K562 (cell line): Measurements from ENCODE around the gene CARD11. TPM values are rescaled to one million over a fixed set of nuclear protein-coding genes. Genes with fewer than 3 reads are reported as not detected.

ENCODE experiments used
- ATAC-seq: fragments of 200-7000 bp; cut with Tn5 transposase; 3 replicates; pipeline ENCODE4 v1.9.1; 2020; ENCODE audit warnings: moderate library complexity
- BruUV-seq: library from RNA; stranded (reverse); fragments of 400-500 nt; replicated peaks from 2 replicates; lab custom pipeline; 2021; lab: Mats Ljungman, UMichigan
- CTCF ChIA-PET: fragments of 300-600 bp; formaldehyde crosslinking; extraction: SDS; loops from one replicate; lab custom pipeline; 2021; ENCODE audit warnings: low intra/inter-chr PET ratio; lab: Yijun Ruan, JAX
- POLR2A ChIA-PET: fragments of 300-600, 350-650 bp; sonication (Branson Sonifier 250); formaldehyde crosslinking; extraction: SDS; loops from one replicate; lab custom pipeline; 2021; ENCODE audit warnings: antibody characterized with exemption, inconsistent platforms; lab: Yijun Ruan, JAX
- DNase-seq, 4 experiments: peaks; one replicate each; pipeline versions ENCODE4 v3.0.0 to v3.0.0-alpha.2; 2011 to 2018; ENCODE audit warnings: low spot score in 3 of 4, mixed read lengths in 3 of 4; ENCODE audit errors: extremely low read depth in 1 of 4
- FAIRE-seq: peaks from 2 replicates; lab custom pipeline; 2011; peaks lifted over from hg19 to GRCh38; lab: Jason Lieb, UNC
- H2AFZ ChIP-seq: 2 replicates; pipeline ENCODE4 v1.6.0; 2011; ENCODE audit warnings: low read depth, low read length, control low read depth, inconsistent platforms
- H3K27ac ChIP-seq: fragments of 200-600 bp; 3 replicates; pipeline ENCODE4 v1.8.0; 2011; ENCODE audit warnings: low read depth, mild to moderate bottlenecking, control low read depth, inconsistent platforms, low read length, moderate library complexity, mixed read lengths; ENCODE audit errors: extremely low read depth
- H3K27me3 ChIP-seq, 2 experiments: fragments of 300-600 bp in 1 of 2; 2 replicates in 1 of 2; 3 replicates in 1 of 2; pipeline versions ENCODE4 v1.6.0 to v1.8.0; 2011; ENCODE audit warnings: inconsistent platforms in 2 of 2, low read length in 2 of 2, mild to moderate bottlenecking in 1 of 2, mixed read lengths in 1 of 2, moderate library complexity in 1 of 2; ENCODE audit not compliant: control insufficient read depth in 2 of 2, insufficient read depth in 2 of 2
- H3K36me3 ChIP-seq: fragments of 300-600 bp; 3 replicates; pipeline ENCODE4 v1.8.0; 2011; ENCODE audit warnings: mild to moderate bottlenecking, low read length, inconsistent platforms; ENCODE audit not compliant: control insufficient read depth, insufficient read depth
- H3K4me1 ChIP-seq, 2 experiments: fragments of 200-600 bp in 1 of 2; replicated peaks in 1 of 2; 2 replicates in 1 of 2; 3 replicates in 1 of 2; pipeline versions ENCODE4 v1.5.1 to v1.8.0; 2011; ENCODE audit warnings: inconsistent platforms in 2 of 2, low read length in 2 of 2, mild to moderate bottlenecking in 1 of 2, mixed read lengths in 1 of 2, moderate library complexity in 1 of 2; ENCODE audit not compliant: control insufficient read depth in 2 of 2, insufficient read depth in 2 of 2
- H3K4me2 ChIP-seq: 2 replicates; pipeline ENCODE4 v1.6.1; 2011; ENCODE audit warnings: low read length, control low read depth, inconsistent platforms, mixed read lengths; ENCODE audit not compliant: insufficient read depth
- H3K4me3 ChIP-seq: fragments of 200-600 bp; sonication (generic), shearing (Covaris generic); 2 replicates; pipeline ENCODE4 v1.5.1; 2016; ENCODE audit warnings: control low read depth, inconsistent platforms
- H3K79me2 ChIP-seq: fragments of 200-600 bp; 3 replicates; pipeline ENCODE4 v1.8.0; 2011; ENCODE audit warnings: low read length, inconsistent platforms; ENCODE audit not compliant: control insufficient read depth, insufficient read depth
- H3K9ac ChIP-seq, 2 experiments: 2 replicates each; pipeline versions ENCODE4 v1.6.0 to v1.6.1; 2011; ENCODE audit warnings: low read depth in 2 of 2, low read length in 2 of 2, control low read depth in 1 of 2, inconsistent platforms in 1 of 2, mild to moderate bottlenecking in 1 of 2, mixed read lengths in 1 of 2; ENCODE audit not compliant: insufficient read depth in 1 of 2
- H3K9me1 ChIP-seq: one replicate; pipeline ENCODE4 v1.6.0; 2011; ENCODE audit warnings: inconsistent platforms, mild to moderate bottlenecking, low read length, moderate library complexity; ENCODE audit not compliant: control insufficient read depth, insufficient read depth
- H3K9me3 ChIP-seq: replicated peaks from 2 replicates; pipeline ENCODE4 v1.5.1; 2011; ENCODE audit warnings: low read depth, low read length, inconsistent platforms; ENCODE audit not compliant: control insufficient read depth, insufficient read depth
- H4K20me1 ChIP-seq: replicated peaks from 2 replicates; pipeline ENCODE4 v1.6.1; 2011; ENCODE audit warnings: low read length, inconsistent platforms, mixed read lengths; ENCODE audit not compliant: control insufficient read depth, insufficient read depth
- ERF ChIP-seq: fragments of 450-650 bp; formaldehyde crosslinking; IDR thresholded peaks from 2 replicates; pipeline ENCODE4 v1.4.0; 2020; ENCODE audit warnings: mild to moderate bottlenecking, mixed read lengths
- MAFK ChIP-seq: IDR thresholded peaks from 2 replicates; pipeline ENCODE4 v1.6.1; 2011; ENCODE audit warnings: low read length, improper control_type of control experiment
- MEIS2 ChIP-seq: fragments of 450-650 bp; IDR thresholded peaks from 2 replicates; pipeline ENCODE4 v1.6.1; 2014; ENCODE audit warnings: mild to moderate bottlenecking; ENCODE audit not compliant: partially characterized antibody
- PBX2 ChIP-seq, 2 experiments: IDR thresholded peaks in 1 of 2; conservative IDR thresholded peaks in 1 of 2; 2 replicates each; pipeline ENCODE4 v1.6.1; 2016; ENCODE audit warnings: low read depth in 2 of 2, mild to moderate bottlenecking in 1 of 2, missing compliant biosample characterization in 1 of 2, missing genetic modification characterization in 1 of 2, moderate library complexity in 1 of 2
- WGBS: fragments of 100-300 bp; shearing (Covaris generic); methylation state at CpG from one replicate; pipeline ENCODE4 v1.1.6; 2016; ENCODE audit warnings: low coverage, mixed read lengths; ENCODE audit not compliant: insufficient coverage; ENCODE audit errors: missing lambda C conversion rate; 5-methylcytosine and 5-hydroxymethylcytosine counted together
- in situ Hi-C: fragments of 300-500 bp; cut with MboI; formaldehyde crosslinking; loops from 4 replicates; pipeline ENCODE4 v1.15.0; 2018; ENCODE audit warnings: inconsistent platforms, mixed read lengths
- intact Hi-C: fragments of 100-400 bp; cut with micrococcal nuclease; formaldehyde crosslinking; loops from 2 replicates; pipeline ENCODE4 v1.14.2; 2022
- polyA plus RNA-seq, 8 experiments: library from polyadenylated mRNA; depleted of rRNA in 4 of 8; stranded (reverse) in 5 of 8; unstranded in 3 of 8; fragments of >200 nt; fragmentation: Nextera tagmentation in 2 of 8; fragmentation: Illumina TruSeq in 1 of 8; extraction: Ambion mirVana in 2 of 8; extraction: Trizol in 1 of 8; gene quantifications; 2 replicates each; pipeline versions ENCODE4 v1.2.1 to v1.2.3, GENCODE V29; 2011 to 2014; ENCODE audit warnings: inconsistent platforms in 1 of 8, missing spikeins in 1 of 8
- total RNA-seq, 7 experiments: library from RNA; depleted of rRNA in 6 of 7; stranded (reverse); fragments of >200 nt in 6 of 7; fragmentation: Illumina TruSeq in 2 of 7; extraction: Trizol in 2 of 7; gene quantifications; 2 replicates each; pipeline versions ENCODE4 v1.2.1 to v1.2.3, GENCODE V29; 2011 to 2021; ENCODE audit warnings: low replicate concordance in 1 of 7

CARD11 gene
- total and polyA plus RNA-seq, 9 of the 15 experiments (the other 6 are each of a cell fraction or from before 2014, with no cell fraction given): 0.07 to 12.8 (median 5.7) TPM

- no peak overlapping the region for H3K27ac ChIP-seq
- no peaks in the 10 kb centered on the region for H3K79me2 ChIP-seq
- no peaks in the 10 kb centered on the region for H3K36me3 ChIP-seq
- H3K9ac ChIP-seq: no peak overlapping the region
- ATAC-seq: no peak
- DNase-seq: no peak
- H3K4me2 ChIP-seq: no peak overlapping the region
- TF ChIP-seq ERF (CRISPR knock-in tag) (no peak), MAFK (no peak), PBX2 (CRISPR knock-in tag; IDR thresholded peaks at IDR 0.05; ENCODE audit: low read depth) (no peak), PBX2 (tag; conservative IDR thresholded peaks at IDR 0.05; ENCODE audit: low read depth) (peak; percentile 44), MEIS2 (peak; percentile 10)
- TF ChIP-seq, all 486 proteins: peak for 2
- CTCF ChIA-PET: no interaction called here
- no TSS peak for BruUV-seq
- intact Hi-C loops: no loop called here
- POLR2A ChIA-PET: interaction anchor here (0.5 to 0.9 kb wide), 2 partner anchors 18 to 240 kb away, joined by 3 to 4 read pairs; no protein-coding TSS in a partner anchor
- FAIRE-seq: no peak
- WGBS: 2% methylated on average over 7 of the region's 7 CpGs
- Histone ChIP-seq H3K4me1 (no peaks in the 10 kb centered on the region), H3K27me3 (peaks cover 21 to 62% of the 10 kb centered on the region in 2 experiments), H3K4me3 (no peak overlapping the region), H3K9me3 (peaks cover 2% of the 10 kb centered on the region; the same call in 1 of the 2 replicates), H2AFZ (no peak overlapping the region), H3K9me1 (no peaks in the 10 kb centered on the region), H4K20me1 (no peaks in the 10 kb centered on the region; the same call in 1 of the 2 replicates)
- in situ Hi-C loops: no loop called here
Observed at GRCh38 chr7:3087243-3087755, 43.6 kb upstream of the CARD11 start.
